Calu3 (cell line): ENCODE data around the gene PRKD3. TPM values are rescaled to one million over a fixed set of nuclear protein-coding genes. Genes with fewer than 3 reads are reported as not detected.

Experiments used
- BruUV-seq: library from RNA; stranded (reverse); fragments of 400-500 nt; replicated peaks from 2 replicates; lab custom pipeline; 2021; lab: Mats Ljungman, UMichigan
- CTCF ChIA-PET: fragments of 300-600 bp; sonication (Branson Sonifier 250); formaldehyde crosslinking; loops from one replicate; lab custom pipeline; 2022; ENCODE audit warnings: antibody characterized with exemption; lab: Charles Lee
- DNase-seq: peaks from one replicate; pipeline ENCODE4 v3.0.0; 2022
- H3K27ac Mint-ChIP-seq: one replicate; pipeline ENCODE4 v1.8.0; 2022; ENCODE audit warnings: mixed read lengths; ENCODE audit not compliant: unreplicated experiment
- H3K27me3 Mint-ChIP-seq: one replicate; pipeline ENCODE4 v1.8.0; 2022; ENCODE audit warnings: mixed read lengths; ENCODE audit not compliant: unreplicated experiment
- H3K36me3 Mint-ChIP-seq: one replicate; pipeline ENCODE4 v1.8.0; 2022; ENCODE audit warnings: mild to moderate bottlenecking, moderate library complexity, mixed read lengths; ENCODE audit not compliant: insufficient read depth, unreplicated experiment
- H3K4me1 Mint-ChIP-seq: one replicate; pipeline ENCODE4 v1.8.0; 2022; ENCODE audit warnings: mild to moderate bottlenecking, low read depth, mixed read lengths; ENCODE audit not compliant: unreplicated experiment
- H3K4me3 Mint-ChIP-seq: one replicate; pipeline ENCODE4 v1.8.0; 2022; ENCODE audit warnings: mild to moderate bottlenecking, low read depth, moderate library complexity, mixed read lengths; ENCODE audit not compliant: unreplicated experiment
- H3K9me3 Mint-ChIP-seq: one replicate; pipeline ENCODE4 v1.8.0; 2022; ENCODE audit warnings: low read depth, mixed read lengths; ENCODE audit not compliant: unreplicated experiment
- intact Hi-C: fragments of 100-400 bp; cut with micrococcal nuclease; formaldehyde crosslinking; loops from one replicate; pipeline ENCODE4 v1.10.0; 2022; ENCODE audit not compliant: unreplicated experiment
- total RNA-seq: library from RNA; stranded (reverse); gene quantifications from 2 replicates; pipeline ENCODE4 v1.2.3, GENCODE V29; 2022
- TF ChIP-seq, protein P1 (sequence below): fragments of 200-600 bp; IDR thresholded peaks from one replicate; pipeline ENCODE4 v1.8.0; 2022; ENCODE audit warnings: antibody characterized with exemption; ENCODE audit not compliant: unreplicated experiment

PRKD3 gene
- total RNA-seq, 1 experiment from 2014 or later = 33.4 TPM

DNA sequence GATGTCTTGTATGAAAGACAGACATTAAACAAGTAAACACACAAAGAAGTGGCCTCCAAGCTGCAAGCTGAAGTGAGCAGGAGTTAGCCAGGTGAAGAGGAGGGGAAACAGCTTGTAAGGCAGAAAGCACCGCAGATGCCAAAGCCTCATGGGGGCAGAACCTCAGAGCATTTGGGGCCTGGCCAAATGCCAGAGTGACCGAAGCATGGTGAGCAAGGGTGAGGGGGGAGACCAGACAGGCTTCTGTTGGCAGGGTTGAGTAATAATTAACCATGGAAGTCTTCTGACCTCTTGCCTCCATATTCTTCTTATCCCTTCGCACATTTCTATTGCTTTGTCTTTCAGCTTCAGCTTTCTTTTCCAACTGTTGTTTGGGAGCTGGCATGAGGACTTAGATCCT is 25.4 kb upstream of the PRKD3 start:
- Mint-ChIP-seq H3K27ac (no peak overlapping the region), H3K4me3 (no peak overlapping the region), H3K4me1 (peaks cover 17% of the 10 kb centered on the region), H3K27me3 (no peaks in the 10 kb centered on the region), H3K36me3 (peaks cover 1% of the 10 kb centered on the region), H3K9me3 (no peaks in the 10 kb centered on the region)
- CTCF ChIA-PET = no interaction called here
- TF ChIP-seq, protein P1, sequence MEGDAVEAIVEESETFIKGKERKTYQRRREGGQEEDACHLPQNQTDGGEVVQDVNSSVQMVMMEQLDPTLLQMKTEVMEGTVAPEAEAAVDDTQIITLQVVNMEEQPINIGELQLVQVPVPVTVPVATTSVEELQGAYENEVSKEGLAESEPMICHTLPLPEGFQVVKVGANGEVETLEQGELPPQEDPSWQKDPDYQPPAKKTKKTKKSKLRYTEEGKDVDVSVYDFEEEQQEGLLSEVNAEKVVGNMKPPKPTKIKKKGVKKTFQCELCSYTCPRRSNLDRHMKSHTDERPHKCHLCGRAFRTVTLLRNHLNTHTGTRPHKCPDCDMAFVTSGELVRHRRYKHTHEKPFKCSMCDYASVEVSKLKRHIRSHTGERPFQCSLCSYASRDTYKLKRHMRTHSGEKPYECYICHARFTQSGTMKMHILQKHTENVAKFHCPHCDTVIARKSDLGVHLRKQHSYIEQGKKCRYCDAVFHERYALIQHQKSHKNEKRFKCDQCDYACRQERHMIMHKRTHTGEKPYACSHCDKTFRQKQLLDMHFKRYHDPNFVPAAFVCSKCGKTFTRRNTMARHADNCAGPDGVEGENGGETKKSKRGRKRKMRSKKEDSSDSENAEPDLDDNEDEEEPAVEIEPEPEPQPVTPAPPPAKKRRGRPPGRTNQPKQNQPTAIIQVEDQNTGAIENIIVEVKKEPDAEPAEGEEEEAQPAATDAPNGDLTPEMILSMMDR = no peak
- DNase-seq = peak; percentile 55
- BruUV-seq = no TSS peak
- intact Hi-C loops = no loop called here

DNA sequence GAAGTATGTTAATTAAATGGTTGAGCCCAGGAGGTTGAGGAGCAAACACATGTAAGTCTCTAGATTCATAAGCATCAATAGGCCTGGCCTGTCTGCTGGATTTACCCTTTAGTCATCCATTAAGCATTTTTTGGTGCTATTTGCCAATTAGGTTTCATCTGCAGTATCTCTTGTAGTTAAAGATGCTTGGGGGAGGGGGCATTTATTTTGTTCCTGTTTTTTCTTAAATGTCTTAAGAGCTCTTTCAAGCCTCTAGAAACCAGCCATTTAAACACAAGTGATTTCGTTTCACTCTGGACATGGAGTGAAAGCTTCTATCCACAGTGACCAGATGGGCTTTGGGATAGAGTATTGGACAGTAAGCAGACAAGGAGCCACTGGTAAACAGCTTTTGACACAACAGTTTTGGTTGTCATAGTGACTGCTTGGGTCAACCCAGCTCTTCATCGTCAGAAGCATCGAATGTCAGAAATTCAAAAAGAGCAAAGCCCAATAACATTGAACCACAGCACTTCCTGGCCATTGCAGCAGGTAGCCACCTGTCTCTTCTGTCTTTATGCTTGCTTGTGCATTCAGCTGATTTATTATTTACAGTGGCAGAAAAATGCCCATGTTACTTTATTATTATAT is 24.7 kb upstream of the PRKD3 start:
- TF ChIP-seq, protein P1 = no peak
- no peaks in the 10 kb centered on the region for H3K9me3 Mint-ChIP-seq
- H3K4me3 Mint-ChIP-seq = no peak overlapping the region
- peaks cover 20% of the 10 kb centered on the region for H3K4me1 Mint-ChIP-seq
- intact Hi-C loops = no loop called here
- no peak for DNase-seq
- CTCF ChIA-PET = no interaction called here
- BruUV-seq = no TSS peak
- H3K27ac Mint-ChIP-seq = no peak overlapping the region
- no peaks in the 10 kb centered on the region for H3K27me3 Mint-ChIP-seq
- H3K36me3 Mint-ChIP-seq = peaks cover 8% of the 10 kb centered on the region

- Mint-ChIP-seq H3K9me3 (no peaks in the 10 kb centered on the region), H3K27me3 (no peaks in the 10 kb centered on the region), H3K27ac (no peak overlapping the region), H3K36me3 (peaks cover 10% of the 10 kb centered on the region), H3K4me3 (no peak overlapping the region), H3K4me1 (peaks cover 25% of the 10 kb centered on the region)
- CTCF ChIA-PET = no interaction called here
- intact Hi-C loops = no loop called here
- DNase-seq = no peak
- no TSS peak for BruUV-seq
- TF ChIP-seq, protein P1 = no peak
These were observed 23.5 kb upstream of the PRKD3 start for GRCh38 chr2:37348155-37348554.

GRCh38 chr2:37344453-37345361 is 20.1 kb upstream of the PRKD3 start, which contains the start of gene QPCT:
Gene QPCT, plus strand, starts transcription at chr2:37344630. Its CDS starts 102 bp downstream, at chr2:37344732.
- intact Hi-C loops = no loop called here
- DNase-seq = peak; percentile 47
- H3K36me3 Mint-ChIP-seq = peaks cover 10% of the 10 kb centered on the region

More at GRCh38 chr2:37344453-37345361, 20.1 kb upstream of the PRKD3 start, which contains the start of gene QPCT:
- TF ChIP-seq, protein P1 = no peak
- Mint-ChIP-seq H3K4me3 (peak within 1 kb of the TSS; percentile 92), H3K9me3 (no peaks in the 10 kb centered on the region), H3K4me1 (peaks cover 14% of the 10 kb centered on the region), H3K27me3 (no peaks in the 10 kb centered on the region), H3K27ac (peak within 1 kb of the TSS; percentile 50)
- no TSS peak for BruUV-seq
- CTCF ChIA-PET = no interaction called here
